HG03432 (cell line): Measurements from ENCODE around the gene VWA3A.

Source experiments
- ATAC-seq: cut with Tn5 transposase; IDR thresholded peaks from one replicate; pipeline ENCODE4 v1.9.1; 2021; ENCODE audit warnings: mild to moderate bottlenecking, moderate library complexity; ENCODE audit not compliant: unreplicated experiment

VWA3A gene

DNA sequence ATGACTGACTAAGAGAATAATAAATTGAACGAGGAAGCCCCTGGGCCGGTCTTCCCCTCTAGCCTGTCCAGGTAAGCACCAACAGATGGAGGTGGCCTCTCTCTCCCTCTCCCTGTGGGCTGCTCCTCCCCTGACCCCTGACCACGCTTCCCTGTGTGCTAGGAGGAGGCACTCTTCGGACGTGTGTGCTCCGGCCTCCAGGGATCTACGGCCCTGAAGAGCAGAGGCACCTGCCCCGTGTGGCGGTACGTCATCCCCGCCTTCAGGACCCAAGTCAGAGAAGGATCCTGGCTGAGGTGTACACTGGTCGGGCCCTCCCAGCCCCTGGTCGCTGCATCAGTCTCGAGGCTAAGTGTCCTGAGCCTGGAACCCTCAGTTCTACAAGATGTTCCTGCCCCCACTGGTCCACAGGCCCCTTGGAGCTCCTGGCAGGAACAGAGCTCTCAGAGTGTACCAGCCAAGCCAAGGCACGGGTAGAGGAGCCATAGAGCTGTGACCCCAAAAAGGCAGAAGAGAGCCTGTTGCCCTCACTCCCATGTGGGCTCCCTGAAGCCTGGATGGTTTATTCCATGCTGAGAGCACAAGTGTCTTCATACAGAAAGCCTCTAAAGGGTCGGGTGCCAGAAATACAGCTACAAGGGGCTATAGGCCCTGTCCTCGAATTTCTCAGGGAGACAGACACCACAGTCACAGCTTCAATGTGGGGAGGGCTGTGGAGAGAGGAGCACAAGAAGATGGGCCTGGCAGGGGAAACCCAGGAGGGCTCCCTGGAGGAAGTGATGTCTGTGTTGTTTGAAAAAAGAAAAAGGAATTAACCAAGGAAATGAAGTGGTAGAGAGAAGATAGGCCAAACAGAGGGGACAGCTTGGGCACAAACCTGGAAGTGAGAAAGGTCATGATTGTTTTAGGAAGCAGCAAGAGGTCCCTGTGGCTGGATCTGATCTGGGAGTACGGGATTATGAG is 85.9 kb downstream of the VWA3A start:
- no peak for ATAC-seq

DNA sequence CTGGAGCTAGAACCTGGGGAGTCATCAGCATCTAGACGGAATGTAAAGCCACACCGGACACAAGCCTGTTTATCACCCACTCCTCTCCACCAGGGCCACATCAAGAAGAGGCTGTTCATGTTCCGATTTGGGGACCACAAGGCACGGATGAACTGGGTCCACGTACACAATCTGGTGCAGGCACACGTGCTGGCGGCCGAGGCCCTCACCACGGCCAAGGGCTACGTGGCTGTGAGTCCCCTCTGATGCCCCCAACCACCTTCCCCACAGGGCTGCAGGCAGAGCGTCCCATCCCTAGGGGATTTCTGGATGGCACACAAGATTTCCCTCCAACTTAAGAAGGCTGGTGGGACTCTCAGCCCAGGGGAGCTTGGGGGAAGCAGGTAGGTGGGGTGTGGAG is 89.1 kb downstream of the VWA3A start:
- no peak for ATAC-seq

DNA sequence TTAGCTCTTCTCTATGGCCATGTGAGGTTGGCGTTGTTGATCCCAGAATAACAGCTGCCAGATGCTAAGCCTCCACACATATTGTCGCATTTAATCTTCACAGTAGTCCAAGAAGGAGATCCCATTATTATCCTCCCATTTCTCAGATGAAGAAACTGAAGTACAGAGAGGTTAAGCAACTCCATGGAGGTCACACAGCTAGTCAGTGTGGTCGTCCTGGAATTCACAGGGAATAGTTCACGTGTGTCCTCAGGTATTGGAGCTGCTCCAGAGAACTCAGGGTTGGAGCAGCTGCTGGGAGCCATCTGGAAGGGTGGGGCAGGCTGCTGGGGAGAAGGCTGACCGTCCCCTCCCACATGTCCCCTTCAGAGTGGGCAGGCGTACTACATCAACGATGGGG is 89.5 kb downstream of the VWA3A start:
- no peak for ATAC-seq

DNA sequence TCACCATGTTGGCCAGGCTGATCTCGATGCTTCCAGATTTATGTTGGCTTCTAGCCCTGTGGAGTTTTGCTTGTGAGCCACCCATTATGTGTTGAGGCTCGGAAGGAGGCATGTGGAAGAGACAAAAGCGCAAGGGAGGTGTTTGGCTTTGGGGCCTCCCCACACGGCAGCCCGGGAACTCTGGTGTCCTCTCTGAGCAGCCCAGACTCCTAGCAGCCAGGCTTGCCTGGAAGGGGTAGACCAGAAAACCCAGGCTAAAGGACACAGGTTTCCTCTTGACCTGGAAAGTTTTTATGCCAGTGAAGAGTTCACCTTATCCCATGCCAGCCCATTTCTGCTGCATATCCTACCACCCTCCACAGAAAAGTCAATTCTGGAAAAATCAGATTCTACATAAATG is 91.0 kb downstream of the VWA3A start:
- ATAC-seq, result no peak

DNA sequence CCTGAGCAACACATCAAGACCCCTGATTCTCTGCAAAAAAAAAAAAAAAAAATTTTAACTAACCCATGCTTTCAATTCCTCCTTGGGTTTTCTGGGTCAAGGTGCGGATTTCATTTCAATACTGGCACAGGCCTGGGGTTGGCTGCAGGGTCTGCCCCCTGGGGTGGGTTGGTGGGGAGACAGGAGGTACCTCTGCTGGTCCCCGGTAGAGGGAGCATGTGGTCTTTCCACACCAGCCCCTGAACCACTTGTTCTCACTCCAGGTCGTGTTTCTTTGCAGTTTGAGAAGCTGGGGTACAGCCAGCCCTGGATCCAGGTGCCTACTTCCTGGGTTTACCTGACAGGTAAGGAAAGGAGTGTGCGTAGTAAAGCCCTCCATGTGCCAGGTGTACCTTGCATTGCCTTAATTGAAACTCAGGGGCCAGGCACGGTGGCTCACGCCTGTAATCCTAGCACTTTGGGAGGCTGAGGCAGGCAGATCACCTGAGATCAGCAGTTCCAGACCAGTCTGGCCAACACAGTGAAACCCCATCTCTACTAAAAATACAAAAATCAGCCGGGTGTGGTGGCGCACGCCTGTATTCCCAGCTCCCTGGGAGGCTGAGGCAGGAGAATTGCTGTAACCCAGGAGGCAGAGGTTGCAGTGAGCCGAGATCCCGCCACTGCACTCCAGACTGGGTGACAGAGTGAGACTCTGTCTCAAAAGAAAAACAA is 91.7 kb downstream of the VWA3A start:
- ATAC-seq, result no peak

DNA sequence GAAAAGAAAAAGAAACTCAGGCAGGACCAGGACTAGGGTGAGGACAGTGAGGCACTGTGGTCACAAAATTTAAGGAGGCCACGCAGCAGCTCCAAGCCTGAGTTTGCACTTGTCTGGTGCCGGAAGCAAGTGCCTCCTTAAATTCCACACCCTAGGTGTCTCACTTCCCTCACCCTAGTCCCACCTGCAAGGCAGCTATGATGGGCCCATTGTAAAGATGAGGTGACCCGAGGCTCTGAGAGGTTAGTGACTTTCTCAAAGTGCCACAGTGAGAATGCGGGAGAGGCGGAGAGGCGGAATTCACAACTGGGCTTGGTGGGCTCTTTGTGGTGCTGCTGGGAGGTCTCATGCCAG is 92.3 kb downstream of the VWA3A start:
- no peak for ATAC-seq

DNA sequence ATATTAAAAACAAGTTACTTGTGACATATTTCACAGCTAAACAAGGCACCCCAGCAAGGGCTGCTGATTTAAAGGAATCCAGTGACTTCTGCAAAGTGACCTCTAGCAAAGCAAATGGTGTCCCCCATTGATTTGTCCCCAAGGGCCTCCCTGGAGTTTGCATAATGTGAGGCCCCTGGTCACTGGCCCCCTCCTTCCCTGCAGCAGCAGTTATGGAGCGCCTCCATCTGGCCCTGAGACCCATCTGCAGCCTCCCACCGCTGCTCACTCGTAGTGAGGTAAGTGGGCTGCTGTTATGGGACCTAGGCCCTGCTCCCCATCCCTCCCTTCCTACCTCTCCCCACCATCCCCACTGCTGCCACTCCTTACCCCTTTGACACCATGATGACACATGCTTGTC is 94.2 kb downstream of the VWA3A start:
- ATAC-seq, result no peak

DNA sequence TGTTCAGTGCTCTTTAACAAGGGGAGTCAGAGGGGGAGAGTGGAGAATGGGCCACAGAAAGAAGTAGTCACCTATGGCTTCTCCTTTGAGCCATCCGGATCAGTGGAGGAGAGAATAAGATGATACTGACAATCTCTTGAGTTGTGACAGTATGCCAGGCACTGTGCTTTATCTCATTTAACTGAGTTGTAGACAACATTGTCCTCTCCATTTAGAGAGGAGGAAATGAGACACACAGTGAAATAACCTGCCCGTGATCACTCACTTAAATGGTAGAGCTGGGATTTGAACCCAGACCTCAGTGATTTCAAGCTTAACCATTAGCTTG is 95.9 kb downstream of the VWA3A start:
- ATAC-seq, result no peak

DNA sequence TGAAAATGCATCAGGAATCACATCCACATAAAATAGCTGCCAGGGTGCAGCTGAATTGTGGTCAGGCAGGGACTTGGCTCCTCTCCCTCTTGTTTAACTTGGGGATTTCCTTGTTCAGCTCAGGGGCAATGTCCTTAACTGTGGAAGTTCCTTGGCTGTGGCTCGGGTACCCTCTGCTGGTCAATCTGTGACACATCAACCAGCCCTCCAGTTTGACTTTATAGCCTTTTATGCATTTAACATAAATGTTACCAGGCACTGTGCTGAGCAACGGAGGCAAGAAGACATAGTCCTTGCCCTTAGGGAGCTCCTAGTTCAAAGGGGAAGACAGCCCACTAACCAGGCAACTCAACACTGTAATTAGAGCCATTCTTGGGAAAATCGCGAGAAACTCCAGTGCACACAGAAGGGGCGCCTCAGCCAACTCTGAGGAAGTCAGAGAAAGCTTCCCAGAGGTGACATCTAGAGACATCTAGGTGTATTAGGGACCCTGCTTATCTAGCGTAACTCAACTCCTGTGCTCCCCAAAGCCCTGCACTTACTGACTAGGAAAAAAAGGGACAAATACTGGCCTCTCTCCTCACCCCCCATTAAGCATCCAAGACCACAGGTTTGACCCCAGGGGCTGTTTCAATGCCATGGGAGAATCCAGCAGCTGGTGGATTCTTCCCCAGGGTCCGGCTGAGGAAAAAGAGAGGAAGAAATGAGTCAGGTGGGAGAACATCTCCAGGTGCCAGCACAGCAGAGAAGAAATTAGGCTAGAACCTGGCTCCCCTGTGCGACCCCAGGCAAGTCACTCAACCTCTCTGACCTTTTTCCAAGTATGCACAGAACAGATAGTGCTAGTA is 96.5 kb downstream of the VWA3A start:
- no peak for ATAC-seq

DNA sequence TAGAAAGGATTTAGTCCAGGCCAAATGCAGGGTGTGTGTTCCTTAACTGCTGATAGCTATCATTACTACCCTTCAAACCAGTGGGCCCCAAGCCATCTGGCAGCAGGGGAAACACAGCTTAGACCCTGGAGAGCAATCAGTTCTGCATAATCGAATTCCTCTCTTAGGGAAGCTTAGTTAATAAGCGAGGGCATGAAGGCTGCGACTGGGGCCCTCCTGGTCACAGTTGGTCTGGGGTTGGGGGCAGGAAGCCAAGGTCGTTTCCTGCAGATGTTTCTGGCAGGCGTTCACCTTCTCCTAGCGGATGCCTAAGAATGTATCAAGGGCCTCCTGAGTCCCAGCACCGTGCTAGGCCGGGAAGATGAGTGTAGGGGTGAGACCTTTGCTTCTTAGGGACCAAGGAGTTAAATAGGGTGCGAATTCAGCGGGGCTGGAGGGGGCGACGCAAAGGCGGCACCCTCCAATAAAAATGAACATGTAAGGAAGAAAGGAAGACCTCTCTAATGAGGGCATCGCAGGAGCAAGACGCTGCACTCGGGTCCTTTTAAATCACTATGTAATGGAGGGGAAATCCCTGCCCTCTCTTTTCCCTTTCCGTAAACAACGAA is 97.2 kb downstream of the VWA3A start:
- ATAC-seq, result no peak

DNA sequence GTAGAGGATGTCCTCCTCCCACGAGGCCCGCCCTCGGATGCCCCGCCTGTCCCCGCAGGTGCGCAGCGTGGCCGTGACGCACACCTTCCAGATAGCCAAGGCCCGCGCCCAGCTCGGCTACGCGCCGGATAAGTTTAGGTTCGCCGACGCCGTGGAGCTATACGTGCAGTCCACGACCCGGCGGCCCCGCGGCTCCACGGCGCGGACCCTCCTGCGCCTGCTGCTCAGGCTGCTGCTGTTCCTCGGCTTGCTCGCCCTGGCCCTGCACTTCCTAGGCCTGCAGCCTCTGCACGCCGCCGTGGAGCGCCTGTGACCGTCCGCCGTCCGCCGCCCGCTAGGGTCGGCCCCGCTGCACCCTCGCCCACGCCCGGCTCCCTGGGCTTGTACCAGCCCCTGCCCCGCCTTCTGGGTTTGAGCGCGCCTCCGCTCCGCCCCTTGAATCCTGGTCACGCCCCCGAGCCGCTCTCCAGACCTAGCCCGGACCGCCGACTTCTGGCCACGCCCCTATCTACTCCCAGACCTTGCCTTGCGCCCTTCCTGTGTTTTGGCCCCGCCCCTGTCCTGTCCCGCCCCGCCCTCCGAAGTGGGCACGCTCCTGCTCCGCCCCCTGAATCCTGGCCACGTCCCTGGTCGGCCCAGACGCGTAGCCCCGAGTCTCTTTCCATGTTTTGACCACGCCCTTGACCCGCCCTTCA is 97.9 kb downstream of the VWA3A start:
- peak; percentile 65 for ATAC-seq

DNA sequence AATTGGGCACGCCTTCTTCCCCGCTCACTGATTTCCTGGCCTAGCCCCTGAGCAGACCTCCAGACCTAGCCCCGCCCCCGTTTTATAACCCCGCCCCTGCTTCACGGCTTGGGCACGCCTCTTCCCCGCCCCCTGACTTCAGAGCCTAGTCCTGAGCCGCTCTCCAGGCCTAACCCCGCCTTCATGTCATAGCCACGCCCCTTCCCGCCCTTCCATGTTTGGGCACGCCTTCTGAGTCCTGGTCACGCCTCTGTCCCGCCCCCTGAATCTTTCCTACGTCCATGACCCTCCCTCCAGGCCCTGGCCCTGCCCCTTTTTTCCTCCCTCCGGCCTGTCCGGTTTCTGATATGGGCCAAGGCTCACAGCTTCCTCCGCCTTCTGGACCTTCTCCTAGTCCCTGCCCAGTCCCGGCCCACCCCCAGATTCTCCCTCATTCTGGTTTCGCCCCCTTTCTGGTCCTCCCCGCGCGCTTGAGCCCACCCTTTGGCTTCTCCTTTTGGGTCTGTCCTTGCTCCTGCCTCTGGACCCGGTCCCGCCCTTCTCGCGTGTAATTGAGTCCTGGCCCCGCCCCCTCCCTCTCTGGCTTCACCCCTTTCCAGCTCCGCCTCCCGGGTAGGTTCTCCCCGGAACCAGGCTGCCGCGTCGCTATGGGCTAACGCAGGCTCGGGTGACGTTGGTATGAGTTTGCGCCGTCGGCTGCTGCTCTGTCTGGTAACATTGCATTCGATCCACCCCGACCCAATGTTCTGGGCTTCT is 98.6 kb downstream of the VWA3A start:
- peak; percentile 46 for ATAC-seq

DNA sequence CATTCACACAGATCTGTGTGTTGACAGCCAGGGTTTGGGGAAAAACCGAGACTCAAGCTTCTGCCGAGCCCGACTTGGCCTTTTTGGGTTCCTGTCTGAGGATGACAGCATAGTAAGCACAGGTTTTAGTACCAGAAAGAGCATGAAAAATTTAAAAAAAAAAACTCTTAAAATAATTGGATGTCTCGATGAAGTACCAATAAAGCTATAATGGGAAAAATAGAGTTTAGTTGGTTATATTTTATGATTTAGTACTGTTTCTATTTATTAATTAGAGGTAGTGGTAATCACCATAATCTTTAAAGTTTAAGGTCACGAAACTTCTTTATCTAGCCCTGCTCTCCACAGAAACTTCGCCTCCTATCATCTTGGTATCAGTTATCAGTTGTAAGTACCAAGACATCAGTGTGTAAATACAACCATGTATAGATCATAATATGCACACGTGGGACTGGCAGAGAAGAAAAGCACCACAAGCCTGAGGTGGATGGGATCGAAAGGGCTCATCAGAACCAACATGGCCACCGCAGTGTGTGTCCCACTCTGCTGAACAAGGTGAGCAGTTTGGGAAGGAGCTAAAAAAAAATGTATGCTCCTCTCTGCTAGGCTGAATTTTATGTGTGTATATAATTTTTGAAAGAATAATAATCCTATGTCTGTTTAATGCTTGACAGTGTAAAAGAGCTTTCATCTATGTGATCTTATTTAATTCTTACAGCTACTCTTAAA is 99.4 kb downstream of the VWA3A start:
- ATAC-seq, result no peak

DNA sequence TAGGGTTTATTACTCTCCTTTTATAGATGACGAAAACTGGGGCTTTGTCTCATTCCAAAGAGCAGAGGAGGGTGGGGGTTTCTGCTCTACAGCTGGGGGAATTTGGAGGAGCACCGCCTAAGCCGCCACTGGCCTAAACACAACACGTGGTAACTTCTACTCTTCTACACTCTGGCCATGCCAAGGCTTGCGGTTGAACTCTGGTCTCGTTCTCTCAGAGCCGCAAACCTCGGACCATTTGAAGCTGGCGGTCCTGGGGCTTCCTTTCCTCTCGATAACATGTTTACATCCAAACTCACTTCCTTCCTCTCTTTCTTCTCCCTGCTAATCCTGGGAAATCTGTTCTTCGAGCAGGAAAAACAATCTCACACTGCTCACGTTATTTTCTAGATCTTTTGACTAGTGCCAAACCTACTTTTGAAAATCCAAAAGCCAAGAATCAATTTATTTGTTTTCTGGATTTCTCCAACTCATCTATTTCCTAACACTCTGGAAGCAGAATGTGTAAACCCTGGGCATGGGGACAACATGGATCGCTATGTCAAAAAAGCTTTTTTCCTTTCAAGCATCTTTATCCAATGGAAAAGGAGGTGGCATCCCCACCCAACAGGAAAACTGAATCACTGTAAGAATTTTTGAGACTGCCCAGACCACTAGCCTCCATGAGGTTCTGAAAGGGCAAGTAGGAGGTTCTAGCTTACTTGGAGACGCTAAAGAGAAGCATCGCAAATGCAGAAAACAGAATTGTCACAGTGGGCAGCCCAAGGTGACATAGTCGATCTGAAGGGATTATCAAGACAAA is 100.1 kb downstream of the VWA3A start:
- peak; percentile 16 for ATAC-seq

DNA sequence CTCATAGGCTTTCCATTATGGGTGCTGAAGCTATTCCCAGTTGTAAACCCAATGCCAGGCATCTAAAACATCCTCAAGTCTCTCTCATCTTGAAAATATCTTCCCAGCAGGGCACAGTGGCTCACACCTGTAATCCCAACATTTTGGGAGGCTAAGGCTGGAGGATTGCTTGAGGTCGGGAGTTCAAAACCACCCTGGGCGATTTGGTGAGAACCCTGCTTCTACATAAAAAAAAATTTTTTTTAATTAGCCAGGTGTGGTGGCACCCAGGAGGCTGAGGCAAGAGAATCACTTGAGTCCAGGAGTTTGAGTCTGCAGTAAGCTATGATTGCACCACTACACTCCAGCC is 100.7 kb downstream of the VWA3A start:
- no peak for ATAC-seq

DNA sequence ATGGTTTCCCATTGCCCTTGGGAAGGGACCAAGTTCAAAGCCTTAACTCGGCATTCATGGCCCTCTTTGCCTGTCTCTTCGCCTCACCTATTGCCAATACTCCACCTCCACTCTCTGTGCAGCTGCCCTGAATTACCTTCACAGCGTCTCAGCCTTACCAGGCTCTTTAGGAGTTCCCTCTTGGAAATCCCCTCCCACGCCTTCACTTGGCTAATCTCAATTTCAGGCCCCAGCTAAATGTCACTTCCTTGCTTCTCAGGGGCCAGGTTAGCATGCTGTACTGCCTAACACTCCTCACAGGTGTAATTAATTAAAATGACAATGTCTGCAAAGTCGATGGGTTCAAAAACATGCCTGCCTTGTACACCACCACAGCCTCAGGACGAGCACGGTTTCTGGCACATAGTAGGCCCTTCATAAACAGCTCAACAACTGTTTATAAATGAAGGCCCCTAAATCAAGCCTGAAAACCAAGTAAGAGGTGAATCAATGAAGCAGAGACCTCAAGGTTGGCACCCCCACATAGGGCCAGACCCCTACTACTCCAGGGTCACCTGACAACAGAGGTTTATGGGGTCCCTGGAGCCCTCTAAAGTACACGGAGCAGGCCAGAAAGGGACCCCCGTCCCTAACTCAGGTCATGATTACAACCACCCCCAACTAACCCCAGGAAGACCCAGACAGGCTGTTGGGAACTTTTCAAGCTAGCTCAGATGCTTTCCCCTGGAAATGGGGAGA is 102.5 kb downstream of the VWA3A start:
- ATAC-seq, result no peak

DNA sequence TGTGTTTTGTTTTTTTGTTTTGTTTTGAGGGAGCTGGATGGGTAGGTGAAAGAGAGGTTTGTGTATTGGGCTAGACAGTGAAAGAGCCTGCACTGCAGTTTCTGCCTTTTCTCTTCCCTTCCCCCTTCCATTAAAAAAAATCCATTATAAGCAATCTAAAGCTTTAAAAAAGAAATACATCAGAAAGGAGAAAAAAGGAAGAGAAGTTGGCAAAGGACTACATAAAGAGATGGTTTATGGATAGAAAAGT is 103.0 kb downstream of the VWA3A start:
- ATAC-seq, result no peak
